Peyer's patch (tissue), 4 donors: ENCODE data around the gene SPG7.

ENCODE experiments used
- CTCF ChIP-seq, 6 experiments: fragments of 450-650 bp in 4 of 6; fragments of 200-600 bp in 2 of 6; sonication (generic) in 1 of 6; IDR thresholded peaks; one replicate each; pipeline ENCODE4 v1.5.1; 2017 to 2019; ENCODE audit warnings: antibody characterized with exemption in 6 of 6, mild to moderate bottlenecking in 3 of 6, moderate library complexity in 1 of 6
- POLR2A ChIP-seq, 2 donors: fragments of 450-650 bp; IDR thresholded peaks; one replicate each; pipeline ENCODE4 v1.5.1; 2017; ENCODE audit warnings: antibody characterized with exemption in 2 of 2, mild to moderate bottlenecking in 2 of 2, moderate library complexity in 2 of 2

GRCh38 chr16:89544713-89545043, 36.5 kb downstream of the SPG7 start:
- TF ChIP-seq CTCF (IDR thresholded peaks at IDR 0.05) (no peak), POLR2A (IDR thresholded peaks at IDR 0.05) (no peak)
